Measurements from ENCODE around the gene CTSA. TPM values are rescaled to one million over a fixed set of nuclear protein-coding genes. Genes with fewer than 3 reads are reported as not detected.

CTSA gene
- total and polyA plus RNA-seq, 2 experiments from 2014 or later: 176 to 321 TPM

DNA sequence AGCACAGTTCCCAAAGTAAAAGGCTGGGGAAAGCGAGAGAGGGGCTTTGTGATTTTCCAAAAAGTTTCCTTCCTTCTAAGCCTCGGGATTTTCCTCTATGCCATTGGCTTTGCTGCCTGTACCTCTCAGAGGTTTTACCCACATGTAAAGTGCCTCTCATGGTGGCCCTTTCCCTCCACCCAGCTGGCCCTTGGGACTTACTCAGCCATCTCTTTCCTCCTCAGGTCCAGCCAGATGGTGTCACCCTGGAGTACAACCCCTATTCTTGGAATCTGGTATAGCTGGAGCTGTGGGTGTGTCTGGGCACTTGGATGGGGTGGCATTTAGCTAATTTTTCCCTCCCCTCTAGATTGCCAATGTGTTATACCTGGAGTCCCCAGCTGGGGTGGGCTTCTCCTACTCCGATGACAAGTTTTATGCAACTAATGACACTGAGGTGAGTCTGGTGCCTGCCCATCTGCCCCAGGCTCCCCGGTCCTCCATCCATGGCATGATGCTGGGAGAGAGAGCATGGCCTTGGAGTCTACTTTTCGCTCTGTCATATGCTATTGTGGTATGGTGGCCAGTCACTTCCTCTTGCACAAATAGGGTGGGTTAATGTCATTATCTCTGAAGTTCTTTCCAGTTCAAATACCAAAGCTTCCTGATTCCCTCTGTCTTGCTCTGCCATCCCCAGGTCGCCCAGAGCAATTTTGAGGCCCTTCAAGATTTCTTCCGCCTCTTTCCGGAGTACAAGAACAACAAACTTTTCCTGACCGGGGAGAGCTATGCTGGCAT lies 1.1 kb downstream of the CTSA start:
- in situ Hi-C loops (cut with MboI): no loop called here
- no peaks in the 10 kb centered on the region for H4K20me1 ChIP-seq (ENCODE audit: insufficient read depth)
- H3K4me1 ChIP-seq (ENCODE audit: insufficient read depth): no peaks in the 10 kb centered on the region; the same call in 1 of the 2 replicates
- no peaks in the 10 kb centered on the region for H3K27me3 ChIP-seq (replicated peaks; ENCODE audit: insufficient read depth)
- no peak overlapping the region for H2AFZ ChIP-seq
- H3K79me2 ChIP-seq (ENCODE audit: insufficient read depth): peaks cover 23% of the 10 kb centered on the region; the same call in 1 of the 2 replicates
- peaks cover 14% of the 10 kb centered on the region; the same call in 1 of the 2 replicates for H3K36me3 ChIP-seq (ENCODE audit: low read depth)
- WGBS, 2 experiments (ENCODE audit: low coverage in 1 of 2, low lambda C conversion rate in 2 of 2, missing lambda C conversion rate in 2 of 2): 65 to 70% methylated on average over 9 of the region's 9 CpGs
- H3F3A ChIP-seq (ENCODE audit: insufficient read depth): no peaks in the 10 kb centered on the region
- H3K9me3 ChIP-seq (ENCODE audit: low read depth): no peaks in the 10 kb centered on the region
- H3K4me2 ChIP-seq (ENCODE audit: unreplicated experiment): peak overlapping the region; percentile 75
- no peak overlapping the region for H3K27ac ChIP-seq
- no peak for TF ChIP-seq EZH2 (IDR thresholded peaks at IDR 0.05; ENCODE audit: insufficient read depth, poor library complexity, severe bottlenecking)
- TF ChIP-seq EZH2phosphoT487 (IDR thresholded peaks at IDR 0.05; ENCODE audit: insufficient read depth, low read depth): no peak
- no peaks in the 10 kb centered on the region for H3K9me2 ChIP-seq (ENCODE audit: insufficient read depth)
- H3K9ac ChIP-seq: peak overlapping the region; percentile 85
- H3K4me3 ChIP-seq: peak overlapping the region; percentile 78
- peak; percentile 73 for DNase-seq

DNA sequence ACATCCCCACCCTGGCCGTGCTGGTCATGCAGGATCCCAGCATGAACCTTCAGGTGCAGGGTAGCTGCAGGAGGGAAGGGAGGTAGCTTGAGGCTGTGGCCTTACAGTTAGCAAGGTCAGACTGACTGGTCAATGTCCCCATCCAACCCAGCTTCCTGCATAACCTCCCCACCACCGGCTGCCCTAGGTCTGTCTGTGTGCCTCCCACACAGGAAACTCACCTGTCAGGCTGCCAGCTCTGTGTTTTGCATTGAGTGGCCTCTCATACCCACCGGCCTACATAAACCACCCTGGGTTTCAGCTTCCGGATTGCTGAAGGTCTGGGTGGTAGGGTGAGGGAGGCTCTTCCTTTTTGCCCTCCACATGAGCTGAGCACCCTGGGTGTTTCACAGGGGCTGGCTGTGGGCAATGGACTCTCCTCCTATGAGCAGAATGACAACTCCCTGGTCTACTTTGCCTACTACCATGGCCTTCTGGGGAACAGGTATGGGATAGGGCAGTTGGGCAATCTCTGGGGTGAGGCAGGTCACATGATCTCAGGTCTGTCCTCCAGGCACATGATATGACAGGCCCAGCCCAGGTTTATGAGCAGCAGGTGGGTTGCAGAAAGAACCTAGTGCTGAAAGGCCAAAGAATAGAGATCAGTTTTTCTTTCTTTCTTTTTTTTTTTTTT lies 1.8 kb downstream of the CTSA start:
- in situ Hi-C loops (cut with MboI): no loop called here
- no peak overlapping the region for H3K27ac ChIP-seq
- no peak overlapping the region for H3K4me3 ChIP-seq
- no peak overlapping the region for H2AFZ ChIP-seq
- TF ChIP-seq EZH2 (IDR thresholded peaks at IDR 0.05; ENCODE audit: insufficient read depth, poor library complexity, severe bottlenecking) (no peak), EZH2phosphoT487 (IDR thresholded peaks at IDR 0.05; ENCODE audit: insufficient read depth, low read depth) (no peak)
- no peaks in the 10 kb centered on the region for H4K20me1 ChIP-seq (ENCODE audit: insufficient read depth)
- WGBS, 2 experiments (ENCODE audit: low coverage in 1 of 2, low lambda C conversion rate in 2 of 2, missing lambda C conversion rate in 2 of 2): 63 to 69% methylated on average over 4 of the region's 4 CpGs
- H3F3A ChIP-seq (ENCODE audit: insufficient read depth): no peaks in the 10 kb centered on the region
- no peaks in the 10 kb centered on the region; the same call in 1 of the 2 replicates for H3K4me1 ChIP-seq (ENCODE audit: insufficient read depth)
- no peak for DNase-seq
- no peaks in the 10 kb centered on the region for H3K27me3 ChIP-seq (replicated peaks; ENCODE audit: insufficient read depth)
- H3K36me3 ChIP-seq (ENCODE audit: low read depth): peaks cover 14% of the 10 kb centered on the region; the same call in 1 of the 2 replicates
- no peaks in the 10 kb centered on the region for H3K9me3 ChIP-seq (ENCODE audit: low read depth)
- no peaks in the 10 kb centered on the region for H3K9me2 ChIP-seq (ENCODE audit: insufficient read depth)
- H3K9ac ChIP-seq: peak overlapping the region; percentile 85; the same call in 1 of the 2 replicates
- peaks cover 23% of the 10 kb centered on the region; the same call in 1 of the 2 replicates for H3K79me2 ChIP-seq (ENCODE audit: insufficient read depth)
- no peak overlapping the region for H3K4me2 ChIP-seq (ENCODE audit: unreplicated experiment)

DNA sequence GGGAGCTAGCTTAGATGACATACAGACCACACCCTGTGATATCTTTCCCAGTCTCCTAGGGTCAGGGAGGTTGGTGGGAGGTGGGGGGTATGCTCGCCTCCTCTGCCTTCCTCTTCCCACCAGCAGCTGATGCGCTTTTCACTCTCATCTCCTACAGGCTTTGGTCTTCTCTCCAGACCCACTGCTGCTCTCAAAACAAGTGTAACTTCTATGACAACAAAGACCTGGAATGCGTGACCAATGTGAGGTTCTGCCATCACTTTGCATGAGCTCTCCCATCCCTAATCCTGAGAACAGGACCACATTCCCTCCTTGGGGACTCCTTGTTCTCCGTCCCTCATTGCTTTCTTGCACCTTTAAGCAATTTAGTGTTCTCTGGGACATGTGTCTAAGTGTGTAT lies 2.7 kb downstream of the CTSA start:
- Histone ChIP-seq H3K79me2 (ENCODE audit: insufficient read depth) (peaks cover 23% of the 10 kb centered on the region; the same call in 1 of the 2 replicates), H3K9me2 (ENCODE audit: insufficient read depth) (no peaks in the 10 kb centered on the region), H3K9ac (no peak overlapping the region), H3K27me3 (replicated peaks; ENCODE audit: insufficient read depth) (no peaks in the 10 kb centered on the region), H3K4me1 (ENCODE audit: insufficient read depth) (no peaks in the 10 kb centered on the region; the same call in 1 of the 2 replicates), H3K4me3 (no peak overlapping the region), H3K36me3 (ENCODE audit: low read depth) (peaks cover 14% of the 10 kb centered on the region; the same call in 1 of the 2 replicates), H3K27ac (no peak overlapping the region), H4K20me1 (ENCODE audit: insufficient read depth) (no peaks in the 10 kb centered on the region), H3K4me2 (ENCODE audit: unreplicated experiment) (no peak overlapping the region), H3K9me3 (ENCODE audit: low read depth) (no peaks in the 10 kb centered on the region), H3F3A (ENCODE audit: insufficient read depth) (no peaks in the 10 kb centered on the region), H2AFZ (no peak overlapping the region)
- no peak for DNase-seq
- no peak for TF ChIP-seq EZH2 (IDR thresholded peaks at IDR 0.05; ENCODE audit: insufficient read depth, poor library complexity, severe bottlenecking)
- no peak for TF ChIP-seq EZH2phosphoT487 (IDR thresholded peaks at IDR 0.05; ENCODE audit: insufficient read depth, low read depth)
- WGBS, 2 experiments (ENCODE audit: low coverage in 1 of 2, low lambda C conversion rate in 2 of 2, missing lambda C conversion rate in 2 of 2): 97 to 98% methylated on average over 4 of the region's 4 CpGs
- in situ Hi-C loops (cut with MboI): no loop called here

DNA sequence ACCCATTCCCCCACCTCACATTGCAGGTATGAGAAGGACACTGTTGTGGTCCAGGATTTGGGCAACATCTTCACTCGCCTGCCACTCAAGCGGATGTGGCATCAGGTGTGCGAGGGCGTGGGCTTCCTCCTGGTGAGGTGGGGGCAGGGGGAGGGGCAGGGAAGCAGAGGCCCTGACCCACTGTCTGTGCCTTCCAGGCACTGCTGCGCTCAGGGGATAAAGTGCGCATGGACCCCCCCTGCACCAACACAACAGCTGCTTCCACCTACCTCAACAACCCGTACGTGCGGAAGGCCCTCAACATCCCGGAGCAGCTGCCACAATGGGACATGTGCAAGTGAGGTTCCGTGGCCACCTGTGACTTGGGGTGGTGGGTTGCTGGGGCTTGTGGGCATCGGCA lies 3.7 kb downstream of the CTSA start:
- Histone ChIP-seq H3K4me3 (no peak overlapping the region), H3K4me1 (ENCODE audit: insufficient read depth) (no peaks in the 10 kb centered on the region; the same call in 1 of the 2 replicates), H3K9ac (no peak overlapping the region), H3K36me3 (ENCODE audit: low read depth) (peaks cover 14% of the 10 kb centered on the region; the same call in 1 of the 2 replicates), H3K79me2 (ENCODE audit: insufficient read depth) (peaks cover 23% of the 10 kb centered on the region; the same call in 1 of the 2 replicates), H3K9me2 (ENCODE audit: insufficient read depth) (no peaks in the 10 kb centered on the region), H3F3A (ENCODE audit: insufficient read depth) (no peaks in the 10 kb centered on the region), H3K27me3 (replicated peaks; ENCODE audit: insufficient read depth) (no peaks in the 10 kb centered on the region), H3K4me2 (ENCODE audit: unreplicated experiment) (no peak overlapping the region), H3K9me3 (ENCODE audit: low read depth) (no peaks in the 10 kb centered on the region), H3K27ac (no peak overlapping the region), H2AFZ (no peak overlapping the region), H4K20me1 (ENCODE audit: insufficient read depth) (no peaks in the 10 kb centered on the region)
- TF ChIP-seq EZH2 (IDR thresholded peaks at IDR 0.05; ENCODE audit: insufficient read depth, poor library complexity, severe bottlenecking) (no peak), EZH2phosphoT487 (IDR thresholded peaks at IDR 0.05; ENCODE audit: insufficient read depth, low read depth) (no peak)
- in situ Hi-C loops (cut with MboI): no loop called here
- DNase-seq: no peak
- WGBS, 2 experiments (ENCODE audit: low coverage in 1 of 2, low lambda C conversion rate in 2 of 2, missing lambda C conversion rate in 2 of 2): 81 to 84% methylated on average over 12 of the region's 12 CpGs

Measured in GM23248 (cell line).